ENCODE measurements around the gene DAB1. TPM values are rescaled to one million over a fixed set of nuclear protein-coding genes. Genes with fewer than 3 reads are reported as not detected.

DAB1 gene
- total RNA-seq, 1 donor from 2014 or later: 0.25 TPM

- peak; percentile 51 for DNase-seq (ENCODE audit: low read depth)
- no peak for TF ChIP-seq CTCF (IDR thresholded peaks at IDR 0.05; ENCODE audit: insufficient read depth, low read length, poor library complexity, severe bottlenecking)
- Histone ChIP-seq H3K27me3 (ENCODE audit: control insufficient read depth, insufficient read depth, low read length) (no peaks in the 10 kb centered on the region), H3K4me3 (ENCODE audit: low read depth, low read length) (no peak overlapping the region), H3K36me3 (ENCODE audit: control insufficient read depth, insufficient read depth, low read length) (no peaks in the 10 kb centered on the region)
Measured at GRCh38 chr1:57279909-57280666, 143.8 kb downstream of the DAB1 start.

GRCh38 chr1:57278558-57278957 is 145.3 kb downstream of the DAB1 start:
- no peaks in the 10 kb centered on the region for H3K27me3 ChIP-seq (ENCODE audit: control insufficient read depth, insufficient read depth, low read length)
- H3K36me3 ChIP-seq (ENCODE audit: control insufficient read depth, insufficient read depth, low read length): no peaks in the 10 kb centered on the region
- DNase-seq (ENCODE audit: low read depth): no peak
- TF ChIP-seq CTCF (IDR thresholded peaks at IDR 0.05; ENCODE audit: insufficient read depth, low read length, poor library complexity, severe bottlenecking): no peak
- no peak overlapping the region for H3K4me3 ChIP-seq (ENCODE audit: low read depth, low read length)

- no peak overlapping the region for H3K4me3 ChIP-seq (ENCODE audit: low read depth, low read length)
- TF ChIP-seq CTCF (IDR thresholded peaks at IDR 0.05; ENCODE audit: insufficient read depth, low read length, poor library complexity, severe bottlenecking): no peak
- no peak for DNase-seq (ENCODE audit: low read depth)
- H3K36me3 ChIP-seq (ENCODE audit: control insufficient read depth, insufficient read depth, low read length): no peaks in the 10 kb centered on the region
- no peaks in the 10 kb centered on the region for H3K27me3 ChIP-seq (ENCODE audit: control insufficient read depth, insufficient read depth, low read length)
Measured at GRCh38 chr1:57277681-57278080, 146.2 kb downstream of the DAB1 start.

- no peaks in the 10 kb centered on the region for H3K36me3 ChIP-seq (ENCODE audit: control insufficient read depth, insufficient read depth, low read length)
- no peak for DNase-seq (ENCODE audit: low read depth)
- no peak overlapping the region for H3K4me3 ChIP-seq (ENCODE audit: low read depth, low read length)
- H3K27me3 ChIP-seq (ENCODE audit: control insufficient read depth, insufficient read depth, low read length): no peaks in the 10 kb centered on the region
- TF ChIP-seq CTCF (IDR thresholded peaks at IDR 0.05; ENCODE audit: insufficient read depth, low read length, poor library complexity, severe bottlenecking): no peak
Measured at GRCh38 chr1:57276918-57277317, 146.9 kb downstream of the DAB1 start.

- no peak for DNase-seq (ENCODE audit: low read depth)
- no peaks in the 10 kb centered on the region for H3K36me3 ChIP-seq (ENCODE audit: control insufficient read depth, insufficient read depth, low read length)
- peaks cover 2% of the 10 kb centered on the region for H3K27me3 ChIP-seq (ENCODE audit: control insufficient read depth, insufficient read depth, low read length)
- no peak overlapping the region for H3K4me3 ChIP-seq (ENCODE audit: low read depth, low read length)
- no peak for TF ChIP-seq CTCF (IDR thresholded peaks at IDR 0.05; ENCODE audit: insufficient read depth, low read length, poor library complexity, severe bottlenecking)
Measured at GRCh38 chr1:57272601-57273000, 151.3 kb downstream of the DAB1 start.

GRCh38 chr1:57272150-57272549 is 151.7 kb downstream of the DAB1 start:
- no peak for TF ChIP-seq CTCF (IDR thresholded peaks at IDR 0.05; ENCODE audit: insufficient read depth, low read length, poor library complexity, severe bottlenecking)
- Histone ChIP-seq H3K36me3 (ENCODE audit: control insufficient read depth, insufficient read depth, low read length) (no peaks in the 10 kb centered on the region), H3K4me3 (ENCODE audit: low read depth, low read length) (no peak overlapping the region), H3K27me3 (ENCODE audit: control insufficient read depth, insufficient read depth, low read length) (peaks cover 2% of the 10 kb centered on the region)
- peak; percentile 41 for DNase-seq (ENCODE audit: low read depth)

All from kidney epithelial cell (primary cell).